ENCODE data around the gene TOMT. TPM values are rescaled to one million over a fixed set of nuclear protein-coding genes. Genes with fewer than 3 reads are reported as not detected.

The TOMT gene
- total RNA-seq, 1 experiment from 2014 or later, result not detected

DNA sequence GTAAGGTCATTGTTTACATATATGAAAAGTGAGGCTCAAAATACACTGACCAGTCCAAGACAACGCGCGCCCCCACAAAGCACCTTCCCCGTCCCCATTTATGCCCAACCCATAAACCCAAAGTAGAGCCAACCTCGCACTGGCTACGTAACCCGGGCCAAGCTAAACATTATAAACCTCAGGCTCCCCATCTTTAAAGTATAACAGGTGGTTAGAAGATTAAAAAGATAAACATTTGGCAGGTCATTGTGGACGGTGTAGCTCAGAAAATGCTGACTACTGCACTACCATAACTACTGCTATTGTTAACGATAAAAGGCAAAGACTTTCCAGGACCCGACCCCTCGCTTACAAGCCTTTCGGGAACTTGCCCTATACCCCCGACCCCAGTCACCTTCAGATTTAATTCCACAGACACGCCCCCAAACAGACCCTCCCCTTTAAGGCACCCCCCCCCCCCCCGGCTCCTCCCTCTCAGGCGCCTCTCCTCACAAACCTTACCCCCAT lies 25.9 kb upstream of the TOMT start:
- BruUV-seq (replicated peaks), result TSS peak; percentile 46
- no peak overlapping the region for H2AFZ ChIP-seq (ENCODE audit: low read depth, low read length, poor library complexity, severe bottlenecking)
- intact Hi-C loops (cut with micrococcal nuclease), result loop anchor here (1.0 to 5.0 kb wide), 2 partner anchors 23 to 38 kb away; partner anchors contain the start of gene LAMTOR1
- H3K9me3 ChIP-seq (ENCODE audit: control insufficient read depth in 1 of 2, insufficient read depth in 1 of 2, low read depth in 1 of 2, low read length in 2 of 2), result no peaks in the 10 kb centered on the region
- peak overlapping the region; percentile 59 for H3K27ac ChIP-seq (ENCODE audit: low read depth, low read length)
- peak overlapping the region; percentile 89 to 92 for H3K4me3 ChIP-seq (replicated peaks in 1 of 2; ENCODE audit: low read depth in 1 of 2, low read length in 2 of 2)
- no peaks in the 10 kb centered on the region for H3K27me3 ChIP-seq (ENCODE audit: insufficient read depth, low read length)
- peak overlapping the region; percentile 90 for H3K4me2 ChIP-seq (ENCODE audit: low read length)
- TF ChIP-seq EZH2 (IDR thresholded peaks at IDR 0.05), result no peak
- no peak for TF ChIP-seq POLR2A (IDR thresholded peaks at IDR 0.05; ENCODE audit: borderline replicate concordance, extremely low read depth, insufficient read depth, insufficient read length)
- no peak for TF ChIP-seq SP1 (IDR thresholded peaks at IDR 0.05; ENCODE audit: low read depth)
- TF ChIP-seq EZH2phosphoT487 (IDR thresholded peaks at IDR 0.05; ENCODE audit: borderline replicate concordance), result no peak
- H3K36me3 ChIP-seq (ENCODE audit: control insufficient read depth in 1 of 2, insufficient read depth in 2 of 2, low read length in 2 of 2), result peaks cover 0 to 3% of the 10 kb centered on the region in 2 experiments; a peak in 1 of 4 replicates
- H3K4me1 ChIP-seq (ENCODE audit: control insufficient read depth in 1 of 2, insufficient read depth in 2 of 2, low read length in 2 of 2), result peaks cover 2 to 36% of the 10 kb centered on the region in 2 experiments; a peak in 3 of 4 replicates
- POLR2A ChIA-PET, result interaction anchor here (0.8 kb wide), 1 partner anchor 1594 kb away, joined by 3 read pairs; no protein-coding TSS in a partner anchor
- CTCF ChIA-PET, result no interaction called here
- ATAC-seq (peak; percentile 52; the same call in 1 of the 2 replicates), DNase-seq (ENCODE audit: low read depth, low spot score) (no peak)
- RAD21 ChIA-PET (ENCODE audit: low non-redundant PET in 1 of 2, low total read pairs in 2 of 2, uncharacterized antibody in 2 of 2, unreplicated experiment in 2 of 2), result no interaction called here
- peaks cover 53% of the 10 kb centered on the region for H3K79me2 ChIP-seq (ENCODE audit: insufficient read depth, low read length)
- H4K20me1 ChIP-seq (ENCODE audit: insufficient read depth), result no peaks in the 10 kb centered on the region; the same call in 1 of the 2 replicates
- no peaks in the 10 kb centered on the region for H3K9me2 ChIP-seq (ENCODE audit: insufficient read depth)
- H3K9ac ChIP-seq (ENCODE audit: low read length), result peak overlapping the region; percentile 83

DNA sequence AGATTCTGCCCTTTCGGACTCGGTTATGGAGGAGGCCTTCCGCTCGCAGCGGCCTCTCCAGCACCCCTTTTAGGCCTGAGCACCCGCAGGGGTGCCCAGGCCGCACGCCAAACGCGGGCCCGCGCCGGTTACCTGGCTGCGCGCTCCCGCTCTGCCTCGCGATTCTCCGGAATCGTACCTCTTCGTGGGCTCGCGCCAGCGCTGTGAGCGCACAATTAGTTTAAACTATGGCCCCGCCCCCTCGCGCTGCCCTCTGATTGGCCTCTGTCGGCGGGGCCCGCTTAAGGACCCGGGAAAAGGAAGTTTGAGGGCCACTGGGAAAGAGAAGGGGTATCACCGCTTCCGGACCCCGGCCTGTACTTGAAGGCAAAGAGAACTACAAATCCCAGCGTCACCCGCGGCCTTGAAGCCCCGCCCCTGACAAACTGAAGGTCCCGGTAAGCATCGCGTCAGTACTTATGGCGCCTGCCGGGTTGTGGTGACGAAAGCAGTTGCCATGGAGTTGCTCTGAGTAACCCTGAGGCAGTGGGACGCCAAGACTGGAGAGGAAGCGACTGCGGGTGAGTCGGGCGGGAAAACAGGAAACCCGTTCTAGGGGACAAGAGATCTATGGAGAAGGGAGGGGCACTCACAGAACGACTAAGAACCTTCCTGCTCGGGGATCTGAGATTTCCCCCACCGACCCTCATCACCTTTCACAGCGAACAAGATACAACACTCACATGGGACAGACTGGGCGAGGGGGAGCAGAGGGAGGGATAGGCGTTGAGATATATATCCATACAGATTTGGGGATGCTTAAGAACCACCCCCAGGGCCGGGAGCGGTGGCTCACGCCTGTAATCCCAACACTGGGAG lies 25.2 kb upstream of the TOMT start, which contains the start of the genes LRRC51 and NUMA1:
LRRC51 (plus strand) TSS at position 525 of the 858 bp plus-strand sequence. CDS start 8,234 bp downstream, outside the sequence.
NUMA1 (minus strand) TSS at position 217 of the 858 bp plus-strand sequence. CDS start 44,599 bp downstream, outside the sequence.
- H3K4me3 ChIP-seq (replicated peaks in 1 of 2; ENCODE audit: low read depth in 1 of 2, low read length in 2 of 2), result peak within 1 kb of the TSS; percentile 89 to 92
- DNase-seq (ENCODE audit: low read depth, low spot score), result peak; percentile 100
- ChIA-PET CTCF (interaction anchor here (1.8 kb wide), 1 partner anchor 55 kb away, joined by 6 read pairs; no protein-coding TSS in a partner anchor), POLR2A (interaction anchor here (0.8 kb wide), 1 partner anchor 1593 kb away, joined by 3 read pairs; no protein-coding TSS in a partner anchor), RAD21 (ENCODE audit: low non-redundant PET in 1 of 2, low total read pairs in 2 of 2, uncharacterized antibody in 2 of 2, unreplicated experiment in 2 of 2) (no interaction called here)
- no peaks in the 10 kb centered on the region for H3K9me2 ChIP-seq (ENCODE audit: insufficient read depth)
- H3K27me3 ChIP-seq (ENCODE audit: insufficient read depth, low read length), result no peaks in the 10 kb centered on the region
- no peak within 1 kb of the TSS for H2AFZ ChIP-seq (ENCODE audit: low read depth, low read length, poor library complexity, severe bottlenecking)
- no peaks in the 10 kb centered on the region; the same call in 1 of the 2 replicates for H4K20me1 ChIP-seq (ENCODE audit: insufficient read depth)
- peaks cover 46% of the 10 kb centered on the region for H3K79me2 ChIP-seq (ENCODE audit: insufficient read depth, low read length)
- H3K9me3 ChIP-seq (ENCODE audit: control insufficient read depth in 1 of 2, insufficient read depth in 1 of 2, low read depth in 1 of 2, low read length in 2 of 2), result no peaks in the 10 kb centered on the region
- peak within 1 kb of the TSS; percentile 68 for H3K27ac ChIP-seq (ENCODE audit: low read depth, low read length)
- no TSS peak for BruUV-seq (replicated peaks)
- peak; percentile 94 for ATAC-seq
- intact Hi-C loops (cut with micrococcal nuclease), result loop anchor here (1.0 kb wide), 1 partner anchor 23 kb away; the partner anchor contains the start of gene LAMTOR1
- H3K36me3 ChIP-seq (ENCODE audit: control insufficient read depth in 1 of 2, insufficient read depth in 2 of 2, low read length in 2 of 2), result peaks cover 0 to 1% of the 10 kb centered on the region in 2 experiments; a peak in 1 of 4 replicates
- H3K9ac ChIP-seq (ENCODE audit: low read length), result peak within 1 kb of the TSS; percentile 83
- H3K4me1 ChIP-seq (ENCODE audit: control insufficient read depth in 1 of 2, insufficient read depth in 2 of 2, low read length in 2 of 2), result peaks cover 2 to 30% of the 10 kb centered on the region in 2 experiments; a peak in 3 of 4 replicates
- H3K4me2 ChIP-seq (ENCODE audit: low read length), result peak within 1 kb of the TSS; percentile 90
- no peak for TF ChIP-seq EZH2phosphoT487 (IDR thresholded peaks at IDR 0.05; ENCODE audit: borderline replicate concordance)
- TF ChIP-seq JUND (IDR thresholded peaks at IDR 0.05), result no peak
- TF ChIP-seq SP1 (IDR thresholded peaks at IDR 0.05; ENCODE audit: low read depth), result peak; percentile 90
- TF ChIP-seq CBX3 (IDR thresholded peaks at IDR 0.05; ENCODE audit: low read depth), result no peak; the same call in 1 of the 2 replicates
- TF ChIP-seq EGR1 (IDR thresholded peaks at IDR 0.05; ENCODE audit: low read depth), result peak; percentile 47; the same call in 1 of the 2 replicates
- TF ChIP-seq YY1 (IDR thresholded peaks at IDR 0.05; ENCODE audit: extremely low read depth, insufficient replicate concordance, low read depth, low read length), result peak; percentile 88
- TF ChIP-seq POLR2AphosphoS5 (IDR thresholded peaks at IDR 0.05; ENCODE audit: low read depth, low read length), result peak; percentile 68
- no peak for TF ChIP-seq RAD21 (IDR thresholded peaks at IDR 0.05; ENCODE audit: low read depth)
- TF ChIP-seq, protein P1, sequence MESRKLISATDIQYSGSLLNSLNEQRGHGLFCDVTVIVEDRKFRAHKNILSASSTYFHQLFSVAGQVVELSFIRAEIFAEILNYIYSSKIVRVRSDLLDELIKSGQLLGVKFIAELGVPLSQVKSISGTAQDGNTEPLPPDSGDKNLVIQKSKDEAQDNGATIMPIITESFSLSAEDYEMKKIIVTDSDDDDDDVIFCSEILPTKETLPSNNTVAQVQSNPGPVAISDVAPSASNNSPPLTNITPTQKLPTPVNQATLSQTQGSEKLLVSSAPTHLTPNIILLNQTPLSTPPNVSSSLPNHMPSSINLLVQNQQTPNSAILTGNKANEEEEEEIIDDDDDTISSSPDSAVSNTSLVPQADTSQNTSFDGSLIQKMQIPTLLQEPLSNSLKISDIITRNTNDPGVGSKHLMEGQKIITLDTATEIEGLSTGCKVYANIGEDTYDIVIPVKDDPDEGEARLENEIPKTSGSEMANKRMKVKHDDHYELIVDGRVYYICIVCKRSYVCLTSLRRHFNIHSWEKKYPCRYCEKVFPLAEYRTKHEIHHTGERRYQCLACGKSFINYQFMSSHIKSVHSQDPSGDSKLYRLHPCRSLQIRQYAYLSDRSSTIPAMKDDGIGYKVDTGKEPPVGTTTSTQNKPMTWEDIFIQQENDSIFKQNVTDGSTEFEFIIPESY (IDR thresholded peaks at IDR 0.05; ENCODE audit: extremely low read depth, insufficient replicate concordance, low read length), result peak; percentile 80
- TF ChIP-seq POLR2A (IDR thresholded peaks at IDR 0.05; ENCODE audit: borderline replicate concordance, extremely low read depth, insufficient read depth, insufficient read length), result peak; percentile 40
- no peak for TF ChIP-seq ZNF274 (IDR thresholded peaks at IDR 0.05; ENCODE audit: low read depth, low read length)
- TF ChIP-seq EZH2 (IDR thresholded peaks at IDR 0.05), result no peak
- no peak for TF ChIP-seq FOSL1 (IDR thresholded peaks at IDR 0.05; ENCODE audit: low read depth)
- TF ChIP-seq MAX (IDR thresholded peaks at IDR 0.05), result peak; percentile 70; the same call in 1 of the 2 replicates

All from HCT116 (cell line).